Measurements from ENCODE around the gene SIRT5.

DNA sequence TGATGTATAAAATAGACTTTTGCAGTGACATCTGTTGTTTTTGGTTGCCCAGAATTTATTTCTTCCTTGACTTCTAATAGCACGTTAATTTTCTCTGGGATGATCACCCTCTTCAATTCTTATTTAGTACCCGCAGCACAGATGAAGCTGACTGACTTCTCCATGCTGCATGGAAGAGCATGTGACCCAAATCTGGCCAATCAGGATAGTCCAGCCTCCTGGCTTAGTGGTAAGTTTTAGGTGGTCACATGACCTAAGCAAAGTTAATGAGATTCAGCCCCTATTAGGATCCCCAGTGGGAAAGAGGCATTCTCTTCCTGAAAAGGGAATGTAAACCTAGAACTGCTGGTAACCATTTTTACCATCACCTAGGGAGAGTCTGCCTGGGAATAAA, 13.8 kb upstream of the SIRT5 start:
- TF ChIP-seq, protein P1, sequence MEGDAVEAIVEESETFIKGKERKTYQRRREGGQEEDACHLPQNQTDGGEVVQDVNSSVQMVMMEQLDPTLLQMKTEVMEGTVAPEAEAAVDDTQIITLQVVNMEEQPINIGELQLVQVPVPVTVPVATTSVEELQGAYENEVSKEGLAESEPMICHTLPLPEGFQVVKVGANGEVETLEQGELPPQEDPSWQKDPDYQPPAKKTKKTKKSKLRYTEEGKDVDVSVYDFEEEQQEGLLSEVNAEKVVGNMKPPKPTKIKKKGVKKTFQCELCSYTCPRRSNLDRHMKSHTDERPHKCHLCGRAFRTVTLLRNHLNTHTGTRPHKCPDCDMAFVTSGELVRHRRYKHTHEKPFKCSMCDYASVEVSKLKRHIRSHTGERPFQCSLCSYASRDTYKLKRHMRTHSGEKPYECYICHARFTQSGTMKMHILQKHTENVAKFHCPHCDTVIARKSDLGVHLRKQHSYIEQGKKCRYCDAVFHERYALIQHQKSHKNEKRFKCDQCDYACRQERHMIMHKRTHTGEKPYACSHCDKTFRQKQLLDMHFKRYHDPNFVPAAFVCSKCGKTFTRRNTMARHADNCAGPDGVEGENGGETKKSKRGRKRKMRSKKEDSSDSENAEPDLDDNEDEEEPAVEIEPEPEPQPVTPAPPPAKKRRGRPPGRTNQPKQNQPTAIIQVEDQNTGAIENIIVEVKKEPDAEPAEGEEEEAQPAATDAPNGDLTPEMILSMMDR (IDR thresholded peaks at IDR 0.05), result no peak
- TF ChIP-seq PHF8 (IDR thresholded peaks at IDR 0.05; ENCODE audit: borderline replicate concordance, low read depth) (no peak), BHLHE40 (IDR thresholded peaks at IDR 0.05; ENCODE audit: low read depth, low read length) (no peak), CEBPB (IDR thresholded peaks at IDR 0.05) (no peak), CHD4 (IDR thresholded peaks at IDR 0.05; ENCODE audit: borderline replicate concordance) (no peak)
- TF ChIP-seq, protein P2, sequence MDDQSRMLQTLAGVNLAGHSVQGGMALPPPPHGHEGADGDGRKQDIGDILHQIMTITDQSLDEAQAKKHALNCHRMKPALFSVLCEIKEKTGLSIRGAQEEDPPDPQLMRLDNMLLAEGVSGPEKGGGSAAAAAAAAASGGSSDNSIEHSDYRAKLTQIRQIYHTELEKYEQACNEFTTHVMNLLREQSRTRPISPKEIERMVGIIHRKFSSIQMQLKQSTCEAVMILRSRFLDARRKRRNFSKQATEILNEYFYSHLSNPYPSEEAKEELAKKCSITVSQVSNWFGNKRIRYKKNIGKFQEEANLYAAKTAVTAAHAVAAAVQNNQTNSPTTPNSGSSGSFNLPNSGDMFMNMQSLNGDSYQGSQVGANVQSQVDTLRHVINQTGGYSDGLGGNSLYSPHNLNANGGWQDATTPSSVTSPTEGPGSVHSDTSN (IDR thresholded peaks at IDR 0.05), result no peak

All from A549 (cell line).